Endothelial cell of umbilical vein (primary cell): ENCODE data around the gene NCOR1. TPM values are rescaled to one million over a fixed set of nuclear protein-coding genes. Genes with fewer than 3 reads are reported as not detected.

Experiments used
- BruUV-seq: library from RNA; stranded (reverse); fragments of 400-500 nt; replicated peaks from 2 replicates; lab custom pipeline; 2021; lab: Mats Ljungman, UMichigan
- CTCF ChIA-PET: fragments of 300-600, 350-600 bp; sonication (Branson Sonifier 250); formaldehyde crosslinking; loops from one replicate; lab custom pipeline; 2021; ENCODE audit warnings: antibody characterized with exemption, inconsistent platforms; lab: Charles Lee
- POLR2A ChIA-PET: fragments of 300-600, 350-600 bp; sonication (Branson Sonifier 250); formaldehyde crosslinking; loops from one replicate; lab custom pipeline; 2021; ENCODE audit warnings: antibody characterized with exemption, inconsistent platforms; lab: Charles Lee
- DNase-seq: peaks from one replicate; pipeline ENCODE4 v3.0.0-alpha.2; 2011; ENCODE audit warnings: low read depth, low spot score
- FAIRE-seq: peaks from 2 replicates; lab custom pipeline; 2011; peaks lifted over from hg19 to GRCh38; lab: Jason Lieb, UNC
- H2AFZ ChIP-seq: 2 replicates; pipeline ENCODE4 v1.6.0; 2012; ENCODE audit warnings: low read depth, low read length, control low read depth, inconsistent platforms
- H3K27ac ChIP-seq: 2 replicates; pipeline ENCODE4 v1.5.1; 2011; ENCODE audit warnings: low read depth, mild to moderate bottlenecking, control low read depth, low read length, moderate library complexity; ENCODE audit not compliant: insufficient read depth
- H3K27me3 ChIP-seq, 2 experiments: 2 replicates each; pipeline versions ENCODE4 v1.6.0 to v1.6.1; 2011; ENCODE audit warnings: low read length in 2 of 2, mixed read lengths in 1 of 2; ENCODE audit not compliant: control insufficient read depth in 2 of 2, insufficient read depth in 2 of 2
- H3K36me3 ChIP-seq, 2 experiments: 2 replicates in 1 of 2; 3 replicates in 1 of 2; pipeline ENCODE4 v1.5.1; 2011; ENCODE audit warnings: low read length in 2 of 2, mild to moderate bottlenecking in 1 of 2, moderate library complexity in 1 of 2; ENCODE audit not compliant: control insufficient read depth in 2 of 2, insufficient read depth in 2 of 2; ENCODE audit errors: extremely low read depth in 1 of 2
- H3K4me1 ChIP-seq: 3 replicates; pipeline ENCODE4 v1.5.1; 2011; ENCODE audit warnings: mild to moderate bottlenecking, low read length; ENCODE audit not compliant: control insufficient read depth, insufficient read depth; ENCODE audit errors: extremely low read depth
- H3K4me2 ChIP-seq: 2 replicates; pipeline ENCODE4 v1.6.1; 2011; ENCODE audit warnings: low read length, control low read depth, mixed read lengths; ENCODE audit not compliant: insufficient read depth
- H3K4me3 ChIP-seq, 3 experiments: fragments of 200-600 bp in 1 of 3; sonication (generic), shearing (Covaris generic) in 1 of 3; replicated peaks in 1 of 3; 2 replicates each; pipeline ENCODE4 v1.5.1; 2011 to 2016; ENCODE audit warnings: control low read depth in 3 of 3, low read length in 3 of 3, mild to moderate bottlenecking in 2 of 3, inconsistent platforms in 1 of 3, low read depth in 1 of 3, moderate library complexity in 1 of 3; ENCODE audit not compliant: insufficient read depth in 1 of 3
- H3K79me2 ChIP-seq: 2 replicates; pipeline ENCODE4 v1.6.0; 2012; ENCODE audit warnings: low read length, inconsistent platforms; ENCODE audit not compliant: control insufficient read depth, insufficient read depth
- H3K9ac ChIP-seq: replicated peaks from 2 replicates; pipeline ENCODE3; 2011; ENCODE audit warnings: low read length, control low read depth; ENCODE audit not compliant: insufficient read depth; ENCODE audit errors: extremely low read depth
- H3K9me1 ChIP-seq: replicated peaks from 3 replicates; pipeline ENCODE4 v1.6.0; 2011; ENCODE audit warnings: mild to moderate bottlenecking, low read length; ENCODE audit not compliant: control insufficient read depth, insufficient read depth; ENCODE audit errors: extremely low read depth
- H3K9me3 ChIP-seq: replicated peaks from 2 replicates; pipeline ENCODE4 v1.5.1; 2012; ENCODE audit warnings: low read length, inconsistent platforms; ENCODE audit not compliant: control insufficient read depth, insufficient read depth
- H4K20me1 ChIP-seq: replicated peaks from 2 replicates; pipeline ENCODE3; 2011; ENCODE audit warnings: mild to moderate bottlenecking, low read length; ENCODE audit not compliant: control insufficient read depth, insufficient read depth; ENCODE audit errors: extremely low read depth
- EZH2 ChIP-seq: IDR thresholded peaks from 2 replicates; pipeline ENCODE4 v1.6.1; 2012; ENCODE audit warnings: borderline replicate concordance, low read depth, mild to moderate bottlenecking, moderate library complexity, low read length, inconsistent platforms; ENCODE audit not compliant: severe bottlenecking
- FOS ChIP-seq: IDR thresholded peaks from 2 replicates; pipeline ENCODE4 v1.6.1; 2011; ENCODE audit warnings: mild to moderate bottlenecking, low read length, moderate library complexity, borderline replicate concordance; ENCODE audit not compliant: insufficient read depth
- GATA2 ChIP-seq: IDR thresholded peaks from 2 replicates; pipeline ENCODE4 v1.7.0; 2011; ENCODE audit warnings: low read depth, mild to moderate bottlenecking, moderate library complexity, mixed read lengths, low read length; ENCODE audit not compliant: insufficient read length, insufficient read depth
- JUN ChIP-seq: IDR thresholded peaks from 2 replicates; pipeline ENCODE4 v1.6.1; 2011; ENCODE audit warnings: borderline replicate concordance, low read depth; ENCODE audit not compliant: insufficient read length, insufficient read depth
- MYC ChIP-seq: IDR thresholded peaks from one replicate; pipeline ENCODE4 v1.6.1; 2011; ENCODE audit warnings: mild to moderate bottlenecking, low read depth, low read length
- POLR2A ChIP-seq: IDR thresholded peaks from 2 replicates; pipeline ENCODE4 v1.6.1; 2012; ENCODE audit warnings: low read depth, mild to moderate bottlenecking, control low read depth, low read length
- POLR2AphosphoS5 ChIP-seq: IDR thresholded peaks from 2 replicates; pipeline ENCODE4 v1.6.1; 2012; ENCODE audit warnings: low read depth, mild to moderate bottlenecking, control low read depth, low read length, moderate library complexity; ENCODE audit not compliant: insufficient read depth
- dilution Hi-C: fragments of 300-500 bp; cut with MboI; formaldehyde crosslinking; loops from one replicate; pipeline ENCODE4 v1.15.0; 2019; ENCODE audit warnings: low sequenced_read_pairs; ENCODE audit not compliant: extremely low pct_ligation_motif_present
- intact Hi-C: fragments of 100-400 bp; cut with micrococcal nuclease; formaldehyde crosslinking; loops from one replicate; pipeline ENCODE4 v1.10.0; 2022
- polyA plus RNA-seq, 4 experiments: library from polyadenylated mRNA; depleted of rRNA in 3 of 4; stranded (reverse) in 3 of 4; unstranded in 1 of 4; fragments of >200 nt; gene quantifications; 2 replicates each; pipeline versions ENCODE4 v1.2.1 to v1.2.3, GENCODE V29; 2011 to 2012; ENCODE audit warnings: missing spikeins in 1 of 4
- total RNA-seq: library from RNA; stranded (reverse); gene quantifications from 2 replicates; pipeline ENCODE4 v1.2.3, GENCODE V29; 2021
- TF ChIP-seq, protein P1 (sequence below): IDR thresholded peaks from 2 replicates; pipeline ENCODE4 v1.6.1; 2011; ENCODE audit not compliant: insufficient read depth, insufficient read length
- TF ChIP-seq, protein P2 (sequence below), 2 donors: IDR thresholded peaks; 1 replicate in 1 of 2; 2 replicates in 1 of 2; pipeline ENCODE4 v1.5.1; 2011; ENCODE audit warnings: low read length in 2 of 2, mild to moderate bottlenecking in 2 of 2, moderate library complexity in 2 of 2, control low read depth in 1 of 2, inconsistent platforms in 1 of 2, low read depth in 1 of 2; ENCODE audit not compliant: insufficient read depth in 1 of 2; ENCODE audit errors: extremely low read depth in 1 of 2

The NCOR1 gene
- total and polyA plus RNA-seq, 2 donors (not counting 3 experiments of a cell fraction or from before 2014, with no cell fraction given) = 90.0 to 134 TPM

GRCh38 chr17:16190703-16191360 is 24.5 kb downstream of the NCOR1 start:
- peaks cover 0 to 12% of the 10 kb centered on the region in 2 experiments for H3K36me3 ChIP-seq
- peaks cover 16% of the 10 kb centered on the region for H3K4me1 ChIP-seq
- H3K9me1 ChIP-seq = no peaks in the 10 kb centered on the region
- DNase-seq (peak; percentile 8), FAIRE-seq (no peak)
- intact Hi-C loops (loop anchor here (1.0 kb wide), 1 partner anchor 8 kb away; no protein-coding TSS in a partner anchor), dilution Hi-C loops (no loop called here)
- TF ChIP-seq, protein P1, sequence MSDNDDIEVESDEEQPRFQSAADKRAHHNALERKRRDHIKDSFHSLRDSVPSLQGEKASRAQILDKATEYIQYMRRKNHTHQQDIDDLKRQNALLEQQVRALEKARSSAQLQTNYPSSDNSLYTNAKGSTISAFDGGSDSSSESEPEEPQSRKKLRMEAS = no peak
- no peak for TF ChIP-seq GATA2
- TF ChIP-seq EZH2 = no peak
- TF ChIP-seq POLR2AphosphoS5 = no peak
- no peak for TF ChIP-seq POLR2A
- no peak for TF ChIP-seq JUN
- TF ChIP-seq, protein P2, sequence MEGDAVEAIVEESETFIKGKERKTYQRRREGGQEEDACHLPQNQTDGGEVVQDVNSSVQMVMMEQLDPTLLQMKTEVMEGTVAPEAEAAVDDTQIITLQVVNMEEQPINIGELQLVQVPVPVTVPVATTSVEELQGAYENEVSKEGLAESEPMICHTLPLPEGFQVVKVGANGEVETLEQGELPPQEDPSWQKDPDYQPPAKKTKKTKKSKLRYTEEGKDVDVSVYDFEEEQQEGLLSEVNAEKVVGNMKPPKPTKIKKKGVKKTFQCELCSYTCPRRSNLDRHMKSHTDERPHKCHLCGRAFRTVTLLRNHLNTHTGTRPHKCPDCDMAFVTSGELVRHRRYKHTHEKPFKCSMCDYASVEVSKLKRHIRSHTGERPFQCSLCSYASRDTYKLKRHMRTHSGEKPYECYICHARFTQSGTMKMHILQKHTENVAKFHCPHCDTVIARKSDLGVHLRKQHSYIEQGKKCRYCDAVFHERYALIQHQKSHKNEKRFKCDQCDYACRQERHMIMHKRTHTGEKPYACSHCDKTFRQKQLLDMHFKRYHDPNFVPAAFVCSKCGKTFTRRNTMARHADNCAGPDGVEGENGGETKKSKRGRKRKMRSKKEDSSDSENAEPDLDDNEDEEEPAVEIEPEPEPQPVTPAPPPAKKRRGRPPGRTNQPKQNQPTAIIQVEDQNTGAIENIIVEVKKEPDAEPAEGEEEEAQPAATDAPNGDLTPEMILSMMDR (IDR thresholded peaks at IDR 0.05; ENCODE audit: extremely low read depth in 1 of 2, insufficient read depth in 1 of 2, low read depth in 1 of 2, low read length in 2 of 2) = no peak
- no peak for TF ChIP-seq FOS
- no peak for TF ChIP-seq MYC
- no peaks in the 10 kb centered on the region for H3K27me3 ChIP-seq
- ChIA-PET CTCF (interaction anchor here (0.8 to 1.2 kb wide), 4 partner anchors 12 to 41 kb away, joined by 3 to 4 read pairs (median 4); partner anchors contain the start of gene NCOR1), POLR2A (interaction anchor here (0.6 kb wide), 1 partner anchor 40 kb away, joined by 7 read pairs; no protein-coding TSS in a partner anchor)
- H3K4me2 ChIP-seq = peak overlapping the region; percentile 37
- H4K20me1 ChIP-seq = no peaks in the 10 kb centered on the region
- no peaks in the 10 kb centered on the region for H3K9me3 ChIP-seq
- no peak overlapping the region for H3K4me3 ChIP-seq
- peak overlapping the region; percentile 23 for H3K27ac ChIP-seq
- peaks cover 62% of the 10 kb centered on the region for H3K79me2 ChIP-seq
- H2AFZ ChIP-seq = no peak overlapping the region
- TSS peak; percentile 42 for BruUV-seq
- H3K9ac ChIP-seq = no peak overlapping the region
